Mammary epithelial cell (primary cell): ENCODE results near the gene PLS1.

Experiments used
- CTCF ChIP-seq, 2 donors: IDR thresholded peaks in 1 of 2; conservative IDR thresholded peaks in 1 of 2; 2 replicates each; pipeline ENCODE4 v1.5.1; 2011 to 2012; ENCODE audit warnings: inconsistent platforms in 2 of 2, low read length in 2 of 2, mild to moderate bottlenecking in 2 of 2, control low read depth in 1 of 2, low read depth in 1 of 2; ENCODE audit not compliant: insufficient read depth in 1 of 2; ENCODE audit errors: extremely low read depth in 1 of 2
- EZH2 ChIP-seq: IDR thresholded peaks from 2 replicates; pipeline ENCODE4 v1.6.1; 2012; ENCODE audit warnings: low read length, inconsistent platforms, borderline replicate concordance

GRCh38 chr3:142568393-142569017, 27.7 kb upstream of the PLS1 start:
- TF ChIP-seq CTCF (conservative IDR thresholded peaks at IDR 0.05 in 1 of 2, IDR thresholded peaks at IDR 0.05 in 1 of 2; ENCODE audit: extremely low read depth in 1 of 2, insufficient read depth in 1 of 2, low read depth in 1 of 2, low read length in 2 of 2) = no peak
- no peak for TF ChIP-seq EZH2
